SJCRH30 (cell line): ENCODE measurements around the gene SLC22A23. TPM values are rescaled to one million over a fixed set of nuclear protein-coding genes. Genes with fewer than 3 reads are reported as not detected.

Experiments
- DNase-seq, 2 experiments: peaks; one replicate each; pipeline ENCODE4 v3.0.0-alpha.2; 2015 to 2020
- H3K27ac ChIP-seq: fragments of 250-450 bp; sonication (Bioruptor Pico); 2 replicates; pipeline ENCODE4 v1.5.1; 2020; ENCODE audit warnings: mild to moderate bottlenecking, moderate library complexity
- H3K27me3 ChIP-seq: fragments of 250-450 bp; sonication (Bioruptor Pico); 2 replicates; pipeline ENCODE4 v1.5.1; 2020; ENCODE audit warnings: mild to moderate bottlenecking, moderate library complexity
- H3K36me3 ChIP-seq: fragments of 250-450 bp; sonication (Bioruptor Pico); 2 replicates; pipeline ENCODE4 v1.5.1; 2020; ENCODE audit warnings: mild to moderate bottlenecking, moderate library complexity
- H3K4me1 ChIP-seq: fragments of 250-450 bp; sonication (Bioruptor Pico); 2 replicates; pipeline ENCODE4 v1.5.1; 2020; ENCODE audit warnings: mild to moderate bottlenecking, moderate library complexity
- H3K4me3 ChIP-seq: fragments of 250-450 bp; sonication (Bioruptor Pico); 2 replicates; pipeline ENCODE4 v1.5.1; 2020; ENCODE audit warnings: mild to moderate bottlenecking, moderate library complexity
- H3K9me3 ChIP-seq: fragments of 250-450 bp; sonication (Bioruptor Pico); replicated peaks from 2 replicates; pipeline ENCODE4 v1.5.1; 2020; ENCODE audit warnings: mild to moderate bottlenecking, moderate library complexity
- total RNA-seq: library from RNA; depleted of rRNA; stranded (reverse); fragments of >200 nt; shearing (Covaris generic); gene quantifications from 2 replicates; pipeline ENCODE4 v1.2.3, GENCODE V29; 2014

The SLC22A23 gene
- total RNA-seq, 1 experiment from 2014 or later = 0.43 TPM

GRCh38 chr6:3400162-3400561 is 56.7 kb downstream of the SLC22A23 start:
- Histone ChIP-seq H3K36me3 (no peaks in the 10 kb centered on the region), H3K27ac (no peak overlapping the region), H3K4me1 (no peaks in the 10 kb centered on the region), H3K9me3 (no peaks in the 10 kb centered on the region), H3K4me3 (no peak overlapping the region), H3K27me3 (no peaks in the 10 kb centered on the region)
- DNase-seq = no peak

GRCh38 chr6:3398755-3399696 is 57.8 kb downstream of the SLC22A23 start:
- Histone ChIP-seq H3K4me3 (no peak overlapping the region), H3K36me3 (no peaks in the 10 kb centered on the region), H3K4me1 (no peaks in the 10 kb centered on the region; the same call in 1 of the 2 replicates), H3K9me3 (no peaks in the 10 kb centered on the region), H3K27ac (no peak overlapping the region), H3K27me3 (no peaks in the 10 kb centered on the region)
- no peak for DNase-seq

GRCh38 chr6:3398165-3398562 is 58.7 kb downstream of the SLC22A23 start:
- Histone ChIP-seq H3K4me3 (no peak overlapping the region), H3K36me3 (no peaks in the 10 kb centered on the region), H3K4me1 (no peaks in the 10 kb centered on the region; the same call in 1 of the 2 replicates), H3K9me3 (no peaks in the 10 kb centered on the region), H3K27ac (no peak overlapping the region), H3K27me3 (no peaks in the 10 kb centered on the region)
- DNase-seq = no peak

- H3K9me3 ChIP-seq = no peaks in the 10 kb centered on the region
- no peaks in the 10 kb centered on the region for H3K36me3 ChIP-seq
- DNase-seq = no peak
- H3K4me3 ChIP-seq = no peak overlapping the region
- H3K27ac ChIP-seq = no peak overlapping the region
- H3K4me1 ChIP-seq = no peaks in the 10 kb centered on the region; the same call in 1 of the 2 replicates
- no peaks in the 10 kb centered on the region for H3K27me3 ChIP-seq
Measured at GRCh38 chr6:3397229-3398164, 59.4 kb downstream of the SLC22A23 start.

GRCh38 chr6:3396503-3397180 is 60.2 kb downstream of the SLC22A23 start:
- no peaks in the 10 kb centered on the region; the same call in 1 of the 2 replicates for H3K4me1 ChIP-seq
- H3K27me3 ChIP-seq = no peaks in the 10 kb centered on the region
- no peak overlapping the region for H3K27ac ChIP-seq
- DNase-seq = no peak
- H3K36me3 ChIP-seq = no peaks in the 10 kb centered on the region
- H3K9me3 ChIP-seq = no peaks in the 10 kb centered on the region
- no peak overlapping the region for H3K4me3 ChIP-seq

- no peaks in the 10 kb centered on the region for H3K27me3 ChIP-seq
- H3K36me3 ChIP-seq = no peaks in the 10 kb centered on the region
- no peak overlapping the region for H3K27ac ChIP-seq
- no peaks in the 10 kb centered on the region for H3K9me3 ChIP-seq
- no peak overlapping the region for H3K4me3 ChIP-seq
- no peak for DNase-seq
- H3K4me1 ChIP-seq = no peaks in the 10 kb centered on the region; the same call in 1 of the 2 replicates
Measured at GRCh38 chr6:3394671-3395070, 62.2 kb downstream of the SLC22A23 start.

- Histone ChIP-seq H3K4me1 (no peaks in the 10 kb centered on the region; the same call in 1 of the 2 replicates), H3K4me3 (no peak overlapping the region), H3K9me3 (no peaks in the 10 kb centered on the region), H3K27me3 (no peaks in the 10 kb centered on the region), H3K36me3 (no peaks in the 10 kb centered on the region), H3K27ac (no peak overlapping the region)
- peak; percentile 17 to 52 for DNase-seq
Measured at GRCh38 chr6:3393836-3394202, 63.0 kb downstream of the SLC22A23 start.

- no peaks in the 10 kb centered on the region for H3K9me3 ChIP-seq
- no peak overlapping the region for H3K4me3 ChIP-seq
- no peaks in the 10 kb centered on the region; the same call in 1 of the 2 replicates for H3K4me1 ChIP-seq
- no peak for DNase-seq
- H3K27ac ChIP-seq = no peak overlapping the region
- H3K36me3 ChIP-seq = no peaks in the 10 kb centered on the region
- no peaks in the 10 kb centered on the region for H3K27me3 ChIP-seq
Measured at GRCh38 chr6:3392930-3393835, 63.7 kb downstream of the SLC22A23 start.

- no peak for DNase-seq
- no peaks in the 10 kb centered on the region for H3K9me3 ChIP-seq
- no peaks in the 10 kb centered on the region; the same call in 1 of the 2 replicates for H3K4me1 ChIP-seq
- no peak overlapping the region for H3K4me3 ChIP-seq
- no peaks in the 10 kb centered on the region for H3K36me3 ChIP-seq
- no peak overlapping the region for H3K27ac ChIP-seq
- no peaks in the 10 kb centered on the region for H3K27me3 ChIP-seq
Measured at GRCh38 chr6:3391902-3392458, 64.9 kb downstream of the SLC22A23 start.

GRCh38 chr6:3390698-3391097 is 66.2 kb downstream of the SLC22A23 start:
- H3K4me3 ChIP-seq = no peak overlapping the region
- H3K9me3 ChIP-seq = no peaks in the 10 kb centered on the region
- H3K4me1 ChIP-seq = no peaks in the 10 kb centered on the region; the same call in 1 of the 2 replicates
- no peaks in the 10 kb centered on the region for H3K27me3 ChIP-seq
- DNase-seq = no peak
- no peaks in the 10 kb centered on the region for H3K36me3 ChIP-seq
- H3K27ac ChIP-seq = no peak overlapping the region

- Histone ChIP-seq H3K27me3 (no peaks in the 10 kb centered on the region), H3K36me3 (no peaks in the 10 kb centered on the region), H3K4me1 (no peaks in the 10 kb centered on the region; the same call in 1 of the 2 replicates), H3K4me3 (no peak overlapping the region), H3K27ac (no peak overlapping the region), H3K9me3 (no peaks in the 10 kb centered on the region)
- DNase-seq = no peak
Measured at GRCh38 chr6:3389390-3390167, 67.3 kb downstream of the SLC22A23 start.

GRCh38 chr6:3388786-3389185 is 68.1 kb downstream of the SLC22A23 start:
- no peak for DNase-seq
- no peaks in the 10 kb centered on the region for H3K36me3 ChIP-seq
- H3K27me3 ChIP-seq = no peaks in the 10 kb centered on the region
- no peaks in the 10 kb centered on the region; the same call in 1 of the 2 replicates for H3K4me1 ChIP-seq
- no peak overlapping the region for H3K4me3 ChIP-seq
- H3K27ac ChIP-seq = no peak overlapping the region
- no peaks in the 10 kb centered on the region for H3K9me3 ChIP-seq

- Histone ChIP-seq H3K27ac (no peak overlapping the region), H3K4me1 (no peaks in the 10 kb centered on the region), H3K4me3 (no peak overlapping the region), H3K9me3 (no peaks in the 10 kb centered on the region), H3K27me3 (no peaks in the 10 kb centered on the region), H3K36me3 (no peaks in the 10 kb centered on the region)
- no peak for DNase-seq
Measured at GRCh38 chr6:3386374-3386857, 70.4 kb downstream of the SLC22A23 start.
